Measurements from ENCODE around the gene AASS.
"Not testable (repeated sequence)": the region's sequence is repeated elsewhere in the genome, so short reads cannot be mapped to it uniquely, and the experiment has no call there.

The AASS gene

DNA sequence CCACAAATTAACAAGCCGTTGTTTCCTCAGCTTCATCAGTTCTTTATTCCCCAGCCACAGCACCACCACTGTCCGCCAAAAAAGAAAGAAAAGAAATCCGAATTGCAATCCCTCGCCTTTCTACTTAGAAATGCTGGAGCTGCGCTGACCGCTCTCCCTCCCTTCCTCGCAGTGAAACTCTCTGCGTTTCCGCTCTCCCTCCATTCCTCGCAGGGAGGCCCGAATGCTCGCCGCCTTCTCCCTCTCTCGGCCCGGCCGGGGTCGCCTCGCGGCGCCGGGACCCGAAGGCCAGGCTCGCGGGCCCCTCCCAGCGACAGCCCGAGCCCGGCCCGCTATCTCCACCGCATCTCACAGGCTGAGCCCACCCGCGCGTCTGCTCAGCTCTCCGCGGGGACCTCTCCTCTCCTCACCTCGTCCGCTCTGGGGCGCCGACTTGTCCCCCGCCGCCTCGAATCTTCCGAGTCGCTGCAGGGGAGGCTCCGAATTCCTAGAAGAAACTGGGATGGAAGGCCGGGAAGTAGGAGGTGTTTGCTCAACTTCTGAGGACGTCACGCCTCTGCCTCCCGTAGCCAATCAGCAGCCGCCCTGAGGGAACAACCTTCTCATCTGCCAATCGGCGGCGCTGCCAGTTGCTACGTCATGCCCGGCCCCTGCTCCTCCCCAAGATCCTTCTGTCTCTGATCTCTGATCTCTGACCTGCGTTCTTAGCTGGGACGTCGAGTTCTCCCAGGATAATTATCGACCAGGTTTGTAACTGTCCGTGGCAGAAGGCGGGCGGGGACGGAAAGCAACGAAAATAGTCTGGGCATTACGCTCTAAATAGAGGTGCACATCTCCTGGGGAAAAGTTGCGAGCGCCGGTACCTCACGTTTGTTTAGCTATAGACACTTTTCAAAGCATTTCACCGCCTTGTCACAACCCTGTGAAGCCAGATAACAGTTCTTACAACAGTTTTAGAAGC lies at the start of gene AASS:
AASS (minus strand) TSS at position 499 of the 961 bp plus-strand sequence. CDS start 10,523 bp downstream, outside the sequence.
- DNase-seq (ENCODE audit: low spot score): peak; percentile 97

DNA sequence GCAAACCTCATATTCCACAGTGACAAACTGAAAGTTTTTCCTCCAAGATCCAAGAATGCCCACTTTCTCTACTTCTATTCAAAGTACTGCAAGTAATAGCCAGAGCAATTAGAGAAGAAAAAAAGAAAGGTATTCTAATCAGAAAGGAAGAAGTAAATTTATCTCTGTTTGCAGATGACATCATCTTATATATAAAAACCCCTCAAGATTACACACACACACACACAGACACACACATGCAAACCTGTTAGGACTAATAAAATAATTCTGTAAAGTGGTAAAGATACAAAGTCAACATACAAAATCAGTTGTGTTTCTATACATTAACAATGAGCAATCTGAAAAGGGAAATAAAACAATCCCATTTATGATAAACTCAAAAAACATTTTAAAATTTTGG lies 44.7 kb upstream of the AASS start:
- no peak for DNase-seq (ENCODE audit: low spot score)

DNA sequence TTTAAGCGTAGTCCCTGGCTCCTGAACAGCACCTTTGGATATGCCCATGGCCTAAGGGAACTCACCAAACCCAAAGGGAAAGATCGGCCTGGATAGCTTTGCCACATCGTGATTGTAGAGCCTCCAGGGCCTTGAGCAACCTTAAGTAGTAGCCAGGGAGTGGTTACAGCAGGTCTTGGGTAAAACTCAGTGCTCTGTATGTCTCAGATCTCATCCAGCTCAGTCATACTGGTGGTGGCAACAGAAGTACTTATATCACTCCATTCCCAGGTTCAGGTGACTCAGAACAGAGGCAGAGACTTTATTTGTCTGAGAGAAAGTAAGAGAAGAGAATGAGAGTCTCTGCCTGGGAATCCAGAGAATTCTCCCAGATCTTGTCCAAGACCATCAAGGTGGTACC lies 39.1 kb upstream of the AASS start:
- no peak for DNase-seq (ENCODE audit: low spot score)

DNA sequence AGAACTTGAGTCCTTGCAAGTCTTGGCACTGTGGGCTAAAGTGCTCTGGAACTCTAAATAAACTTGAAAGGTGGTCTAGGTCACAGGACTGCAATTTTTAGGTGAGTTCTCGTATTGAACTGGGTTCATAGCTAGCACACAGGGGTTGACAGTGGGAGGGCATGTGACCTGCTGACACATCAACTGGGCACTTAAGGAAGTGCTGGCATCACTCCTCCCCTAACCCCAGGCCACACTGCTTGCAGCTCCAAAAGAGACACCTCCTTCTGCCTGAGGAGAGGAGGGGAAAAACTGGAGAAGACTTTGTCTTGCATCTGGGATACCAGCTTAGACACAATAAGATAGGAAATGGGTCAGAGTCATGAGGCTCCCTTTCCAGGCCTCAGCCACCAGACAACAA lies 38.0 kb upstream of the AASS start:
- no peak for DNase-seq (ENCODE audit: low spot score)

DNA sequence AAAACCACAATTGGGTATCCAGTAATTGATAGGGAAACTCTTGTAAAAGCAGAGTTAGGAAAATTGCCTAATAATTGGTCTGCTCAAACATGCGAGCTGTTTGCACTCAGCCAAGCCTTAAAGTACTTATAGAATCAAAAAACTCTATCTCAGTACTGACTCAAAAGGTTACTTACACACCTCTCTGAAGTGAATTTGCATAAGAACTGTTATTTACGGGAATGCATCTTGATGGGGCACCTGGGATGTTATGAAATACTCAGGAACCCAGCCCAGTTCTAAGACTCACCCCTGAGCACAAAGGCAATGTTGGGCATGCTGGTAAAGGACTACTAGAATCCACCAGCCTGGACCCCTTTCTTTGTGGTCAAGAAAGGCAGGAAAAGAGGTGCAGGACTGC lies 28.1 kb upstream of the AASS start:
- DNase-seq (ENCODE audit: low spot score): not testable (repeated sequence)

DNA sequence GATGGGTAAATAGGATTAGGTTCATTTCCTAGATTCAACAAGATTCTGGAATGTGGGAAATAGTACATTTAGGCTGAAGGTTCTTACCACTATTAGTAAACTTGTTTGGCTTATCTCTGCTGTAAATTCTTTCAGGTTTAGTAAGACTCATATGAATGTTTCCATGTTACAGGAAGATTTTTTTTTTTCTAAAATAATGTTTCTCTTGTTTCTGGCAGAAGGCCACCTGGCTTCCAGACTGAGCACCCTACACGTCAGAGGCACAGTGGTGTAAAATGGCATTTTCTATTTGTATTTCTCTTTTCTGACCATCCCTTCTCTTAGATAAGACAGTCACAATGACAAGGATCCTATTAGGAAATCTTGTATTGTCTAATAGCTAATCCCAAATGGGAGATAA lies 22.7 kb upstream of the AASS start:
- no peak for DNase-seq (ENCODE audit: low spot score)

DNA sequence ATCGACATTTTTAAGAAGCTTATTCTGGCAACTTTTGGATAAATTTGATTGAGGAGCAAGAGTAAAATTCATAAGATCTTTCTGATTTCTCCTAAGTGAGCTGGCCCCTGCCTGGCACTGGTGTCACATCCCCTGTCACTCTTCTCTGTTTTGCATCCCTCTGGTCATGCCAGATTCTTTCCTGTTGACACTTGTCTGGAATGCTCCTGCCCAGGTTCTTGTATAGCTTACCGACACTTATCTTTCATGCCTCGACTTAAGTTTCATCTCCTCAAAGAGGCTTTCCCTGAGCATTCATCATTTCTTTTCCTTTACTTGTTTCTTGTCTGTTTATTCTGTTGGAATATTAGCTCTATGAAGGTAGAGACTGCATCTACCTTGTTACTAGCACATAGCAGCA lies 22.2 kb upstream of the AASS start:
- no peak for DNase-seq (ENCODE audit: low spot score)

DNA sequence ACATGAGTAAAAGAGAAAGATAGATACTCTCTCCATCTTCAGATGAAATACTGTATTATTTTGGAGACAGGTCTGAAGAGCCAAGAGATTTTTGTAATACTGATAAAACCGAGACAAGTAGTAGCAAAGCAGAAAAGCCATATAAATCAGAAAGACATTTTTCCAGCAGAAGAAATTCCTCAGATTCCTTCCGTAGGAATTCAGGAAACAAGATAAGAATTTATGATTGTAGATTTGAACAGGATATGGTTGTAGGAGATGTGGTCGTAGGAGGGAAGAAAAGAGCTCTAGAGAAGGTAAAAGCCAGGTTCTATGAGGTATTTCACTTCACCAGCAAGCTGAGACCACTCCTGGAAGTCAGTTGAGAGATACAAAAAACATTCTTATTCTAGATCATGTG lies 17.6 kb upstream of the AASS start:
- no peak for DNase-seq (ENCODE audit: low spot score)

DNA sequence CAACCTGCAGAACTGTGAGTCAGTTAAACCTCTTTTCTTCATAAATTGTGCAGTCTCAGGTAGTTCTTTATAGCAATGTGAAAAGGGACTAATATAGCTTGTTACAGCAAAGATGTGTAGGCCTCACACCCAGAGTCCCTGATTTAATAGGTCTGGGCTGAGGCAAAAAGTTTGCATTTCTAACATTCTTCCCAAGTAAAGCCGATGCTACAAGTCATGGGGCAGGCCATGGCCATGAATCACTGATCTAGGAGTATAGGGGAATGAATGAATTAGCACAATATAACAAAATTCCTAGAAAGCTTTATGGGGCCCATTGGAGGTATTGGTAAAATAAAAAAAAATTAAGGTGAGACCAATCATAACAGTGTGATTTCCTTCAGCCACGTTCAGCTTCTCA lies 11.5 kb upstream of the AASS start:
- DNase-seq (ENCODE audit: low spot score): no peak

DNA sequence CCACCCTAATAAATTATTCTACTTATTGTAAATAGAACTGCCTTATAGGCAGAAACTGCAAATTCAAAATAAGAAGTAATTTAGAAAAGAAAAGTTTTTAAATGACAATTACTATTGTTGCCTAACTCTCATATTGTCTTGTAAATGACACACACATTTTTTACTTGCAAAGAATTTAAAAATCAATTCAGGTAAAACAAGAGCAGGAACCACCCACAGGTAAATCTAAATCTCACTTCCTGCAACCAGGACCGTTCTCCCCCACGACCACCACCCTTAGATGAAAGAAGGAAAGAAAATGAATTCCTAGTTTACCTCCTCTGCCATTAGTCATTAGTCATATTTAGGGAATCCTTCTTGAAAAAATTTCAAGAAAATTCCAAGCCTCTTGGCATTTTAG lies 4.8 kb upstream of the AASS start:
- no peak for DNase-seq (ENCODE audit: low spot score)

DNA sequence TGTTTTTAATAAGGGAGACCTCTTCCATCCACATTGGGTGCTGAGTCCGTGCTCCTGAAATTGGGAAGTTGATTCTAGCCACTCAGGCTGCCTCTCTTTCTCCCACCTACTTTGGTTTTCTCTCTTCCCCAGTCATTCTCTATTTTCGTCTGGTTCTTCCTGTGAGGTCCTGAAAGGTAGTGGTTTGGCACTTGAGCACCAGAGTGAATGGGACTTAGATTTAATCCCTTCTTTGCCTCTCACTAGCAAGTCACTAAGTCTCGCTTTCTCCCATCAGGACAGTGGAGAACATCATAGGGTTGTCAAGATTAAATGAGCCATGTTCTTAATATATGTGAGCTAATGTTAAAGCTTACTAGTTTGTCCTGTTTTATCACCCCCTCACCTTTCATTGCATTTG lies 4.0 kb upstream of the AASS start:
- DNase-seq (ENCODE audit: low spot score): no peak

DNA sequence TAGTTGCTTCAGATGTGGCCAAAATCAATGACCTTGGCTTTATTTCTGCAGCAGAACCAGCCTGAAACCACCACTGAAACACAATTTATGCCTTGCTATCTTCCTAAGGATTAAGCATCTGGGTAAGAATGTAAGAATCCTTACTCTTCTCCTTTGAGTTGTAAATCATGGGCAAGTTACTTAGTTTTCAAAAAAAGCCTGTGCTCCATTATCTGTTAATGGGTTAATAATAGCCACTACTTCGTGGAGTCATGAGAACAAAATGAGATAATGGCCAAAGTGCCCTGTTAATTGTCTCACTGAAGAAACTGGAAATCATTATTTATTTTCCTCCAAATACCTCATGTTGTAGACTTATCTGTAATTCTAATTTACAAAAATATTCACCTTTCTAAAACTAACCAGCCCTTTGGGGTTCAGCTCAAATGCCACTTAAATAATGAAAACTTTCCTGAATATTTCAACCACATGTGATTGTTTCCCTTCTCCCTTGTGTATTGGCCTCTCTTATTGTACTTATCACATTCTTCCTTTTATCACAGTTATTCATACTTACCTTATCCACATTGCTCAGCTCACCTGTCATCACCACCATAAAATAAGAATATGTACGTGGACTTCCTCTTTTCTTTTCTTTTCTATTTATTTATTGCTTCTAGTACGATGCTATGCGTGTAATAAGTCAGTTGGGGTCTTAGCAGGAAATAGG lies 2.0 kb upstream of the AASS start:
- no peak for DNase-seq (ENCODE audit: low spot score)

DNA sequence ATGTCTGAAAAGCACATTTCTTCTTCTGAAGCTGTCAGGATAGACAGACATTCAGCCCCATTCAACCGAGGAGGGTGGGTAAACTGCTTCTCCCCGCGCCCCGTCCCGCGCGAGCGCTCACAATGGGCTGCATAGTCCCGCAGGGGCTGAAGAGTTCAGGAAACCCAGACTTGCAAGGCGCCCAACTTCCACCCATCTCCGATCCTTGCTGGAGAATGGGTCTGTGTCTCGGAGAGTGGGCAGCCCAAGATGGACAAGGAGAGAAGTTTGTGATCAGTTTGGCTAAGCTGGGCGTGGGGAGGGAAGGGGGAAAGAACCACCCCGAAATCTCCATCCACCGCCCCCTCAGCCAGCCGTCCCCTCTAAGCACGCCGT lies 686 bp downstream of the AASS start:
- no peak for DNase-seq (ENCODE audit: low spot score)

DNA sequence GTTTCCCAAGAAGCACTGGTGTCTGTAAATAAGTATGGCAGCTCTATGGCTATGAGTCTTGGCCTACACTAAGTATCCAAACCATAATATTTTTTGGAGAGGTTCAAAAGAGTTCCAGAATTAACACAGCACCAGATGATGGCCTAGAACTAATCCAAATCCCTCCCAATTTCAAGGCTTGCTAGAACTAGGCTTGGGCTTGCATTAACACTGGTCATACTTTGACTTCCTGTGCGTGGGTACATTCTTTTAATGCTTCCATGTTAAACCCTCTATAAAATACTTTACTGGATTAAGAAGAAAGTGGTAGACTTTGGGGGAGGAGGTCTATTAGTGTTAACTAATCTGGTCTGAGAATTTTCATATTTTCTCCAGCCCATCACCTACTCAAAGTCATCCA lies 3.1 kb downstream of the AASS start:
- DNase-seq (ENCODE audit: low spot score): no peak

DNA sequence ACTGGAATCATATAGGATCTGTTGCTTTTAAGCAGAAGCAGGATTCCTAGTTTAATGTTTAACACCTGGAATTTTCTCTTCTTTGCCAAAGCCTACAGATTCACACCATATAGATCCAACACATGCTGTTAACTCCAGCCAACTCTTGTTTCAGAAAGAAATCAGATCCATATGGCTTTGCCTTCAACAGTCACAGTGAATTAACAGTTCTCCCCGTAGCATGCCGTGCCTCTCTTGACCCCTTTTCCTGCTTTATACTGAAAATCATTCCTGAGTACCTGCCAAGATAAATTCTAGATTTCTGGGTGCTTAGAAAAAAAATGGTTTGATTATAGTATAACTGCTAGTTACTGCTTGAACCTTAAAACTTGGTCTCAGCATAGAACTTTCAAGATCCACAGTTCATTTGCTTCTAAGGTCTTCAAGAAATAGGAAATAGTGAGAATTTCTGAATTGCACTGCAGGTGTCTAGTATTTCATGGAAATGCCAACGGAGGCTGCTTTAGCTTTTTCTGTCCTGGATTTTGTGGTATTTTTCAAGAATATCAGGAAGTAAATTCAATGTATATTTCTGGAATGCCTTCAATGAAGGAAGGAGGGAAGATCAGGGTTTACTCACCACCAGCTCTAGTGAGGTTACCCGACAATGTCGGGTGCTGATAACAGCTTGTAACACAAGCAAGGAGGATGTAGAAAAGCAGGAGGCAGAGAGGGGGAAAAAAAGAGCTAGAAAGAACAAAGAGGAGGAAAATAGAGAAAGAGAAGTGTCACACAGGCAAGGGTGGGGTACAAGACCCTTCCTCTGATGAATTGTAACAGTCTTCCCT lies 6.6 kb downstream of the AASS start:
- DNase-seq (ENCODE audit: low spot score): no peak

DNA sequence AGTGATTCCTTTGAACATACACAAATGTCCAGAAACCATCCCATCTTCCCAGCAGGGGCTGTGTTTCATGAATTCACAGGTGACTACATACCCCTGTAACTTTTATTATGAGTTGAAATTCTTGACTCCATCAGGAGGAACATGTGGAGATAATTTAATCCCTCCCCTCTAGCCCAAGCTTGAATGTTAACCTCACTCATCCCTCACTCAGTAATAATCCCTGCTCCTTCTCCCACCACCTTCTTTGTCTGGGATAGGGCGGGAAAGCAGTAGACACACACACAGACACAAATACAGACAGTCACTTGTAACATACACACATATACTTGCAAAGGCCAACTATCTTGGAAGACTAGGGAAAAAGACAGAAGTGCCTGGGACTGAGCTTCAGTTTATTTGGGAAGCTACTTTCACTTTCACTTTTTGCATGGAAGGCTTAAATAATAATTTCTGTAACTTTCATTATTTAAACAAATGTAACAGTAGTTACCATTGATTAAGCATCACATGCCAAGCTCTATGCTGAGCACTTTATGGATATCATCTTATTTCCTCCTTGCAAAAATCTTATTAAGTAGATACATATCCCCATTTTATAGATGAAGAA lies 7.3 kb downstream of the AASS start:
- no peak for DNase-seq (ENCODE audit: low spot score)

DNA sequence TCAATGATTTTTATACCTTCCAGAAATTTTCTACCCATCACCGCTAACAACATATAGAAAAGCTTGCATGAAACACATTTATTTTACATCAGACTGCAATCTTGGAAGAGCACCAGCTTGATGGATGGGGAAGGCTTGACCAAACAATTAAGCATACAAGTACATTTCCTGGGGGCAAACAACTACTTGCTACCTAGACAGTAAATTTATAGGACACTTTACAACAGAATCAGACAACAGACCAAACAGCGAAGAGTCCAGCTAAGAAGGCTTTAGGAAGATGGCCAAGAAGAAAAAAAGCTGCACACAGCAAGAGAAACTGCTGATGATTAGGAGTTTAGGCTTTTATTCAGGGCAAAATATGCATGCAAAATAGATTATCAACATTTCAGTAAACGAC lies 8.0 kb downstream of the AASS start:
- no peak for DNase-seq (ENCODE audit: low spot score)

DNA sequence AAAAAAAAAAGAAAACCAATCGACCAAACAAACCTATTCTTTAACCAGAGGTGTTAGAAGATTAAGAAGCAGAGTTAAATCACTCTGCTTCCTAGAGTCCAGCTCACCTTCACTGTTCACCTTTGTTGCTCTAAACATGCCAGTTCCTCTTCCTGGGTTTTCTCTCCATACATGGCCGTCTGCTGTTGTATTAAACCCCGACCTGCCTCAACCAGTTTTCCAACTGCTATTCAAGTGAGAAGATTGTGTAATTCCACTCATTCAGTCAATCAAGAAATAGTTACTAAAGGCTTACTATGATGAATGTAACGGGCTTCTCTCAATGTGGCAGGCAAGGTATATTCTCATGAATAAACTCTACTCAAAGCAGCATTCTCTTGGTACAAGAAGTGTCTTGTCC lies 8.8 kb downstream of the AASS start:
- DNase-seq (ENCODE audit: low spot score): no peak

DNA sequence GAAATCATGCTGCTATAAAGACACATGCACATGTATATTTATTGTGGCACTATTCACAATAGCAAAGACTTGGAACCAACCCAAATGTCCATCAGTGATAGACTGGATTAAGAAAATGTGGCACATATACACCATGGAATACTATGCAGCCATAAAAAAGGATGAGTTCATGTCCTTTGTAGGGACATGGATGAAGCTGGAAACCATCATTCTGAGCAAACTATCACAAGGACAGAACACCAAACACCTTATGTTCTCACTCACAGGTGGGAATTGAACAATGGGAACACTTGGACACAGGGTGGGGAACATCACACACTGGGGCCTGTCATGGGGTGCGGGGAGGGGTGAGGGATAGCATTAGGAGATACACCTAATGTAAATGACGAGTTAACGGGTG lies 9.3 kb downstream of the AASS start:
- DNase-seq (ENCODE audit: low spot score): not testable (repeated sequence)

DNA sequence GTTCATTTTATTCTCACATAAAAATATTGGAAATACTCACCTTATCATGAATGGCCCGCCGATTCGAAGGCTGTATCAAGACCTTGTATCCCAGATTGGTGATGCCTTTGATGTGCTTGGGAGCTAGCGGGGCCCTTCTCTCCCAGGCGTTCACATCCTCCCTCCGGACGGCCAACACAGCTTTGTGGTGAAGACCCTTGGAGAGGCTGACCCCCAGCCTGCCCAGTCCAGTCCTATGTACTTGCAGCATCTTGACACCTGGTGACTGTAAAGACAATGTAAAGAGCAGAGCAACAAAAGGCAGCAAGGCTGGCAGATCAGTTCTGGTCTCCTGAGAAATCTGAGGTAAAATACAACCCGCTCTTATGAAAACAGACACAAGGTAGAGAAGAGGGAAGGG lies 10.6 kb downstream of the AASS start:
- no peak for DNase-seq (ENCODE audit: low spot score)

DNA sequence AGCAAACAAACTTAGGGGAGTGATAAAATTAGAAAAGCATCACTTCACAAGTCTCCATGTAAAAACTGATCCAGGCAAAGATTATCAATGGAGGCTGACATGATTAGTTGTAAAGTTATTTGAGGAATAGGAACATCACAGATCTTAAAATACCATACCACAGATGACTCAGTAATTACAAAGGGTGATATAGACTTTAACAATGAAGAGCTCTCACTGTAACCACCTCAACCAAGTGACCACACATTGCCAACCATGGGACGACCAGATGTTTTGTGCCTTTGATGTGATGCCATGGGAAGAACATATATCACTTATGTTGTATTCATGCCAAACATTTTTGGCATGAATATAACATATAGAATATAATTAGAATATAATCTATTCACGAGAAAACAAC lies 11.7 kb downstream of the AASS start:
- no peak for DNase-seq (ENCODE audit: low spot score)

DNA sequence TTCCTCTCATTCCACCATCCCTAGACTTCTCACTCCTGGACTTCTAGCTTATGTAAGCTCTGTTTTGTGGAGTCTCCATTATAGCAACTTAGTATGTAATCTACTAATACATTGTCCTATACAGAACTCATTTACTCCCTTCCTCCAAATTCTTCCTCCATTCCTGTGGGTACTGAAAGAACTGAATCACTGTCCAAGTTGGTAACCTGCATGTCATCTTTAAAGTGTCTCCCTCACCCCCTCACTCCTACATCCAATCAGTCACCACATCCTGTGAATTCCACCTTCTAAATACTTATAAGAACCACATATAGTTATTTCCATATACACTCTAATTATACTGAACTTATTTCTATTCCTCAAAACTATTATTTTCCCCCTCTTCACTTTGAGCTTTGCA lies 20.3 kb downstream of the AASS start:
- no peak for DNase-seq (ENCODE audit: low spot score)
